Ovary (tissue), 9 donors: ENCODE measurements around the gene FAM81B. TPM values are rescaled to one million over a fixed set of nuclear protein-coding genes. Genes with fewer than 3 reads are reported as not detected.

Experiments
- DNase-seq, 5 donors: peaks; one replicate each; pipeline ENCODE4 v3.0.0-alpha.2; 2019 to 2020
- H3K27ac ChIP-seq, 2 donors: fragments of 200-600 bp; one replicate each; pipeline versions ENCODE4 v1.5.1 to v1.8.0; 2019 to 2022
- H3K27me3 ChIP-seq: fragments of 200-600 bp; one replicate; pipeline ENCODE4 v1.8.0; 2022
- H3K36me3 ChIP-seq: fragments of 200-600 bp; sonication (generic); one replicate; pipeline ENCODE4 v1.5.1; 2019
- H3K4me1 ChIP-seq: one replicate; pipeline ENCODE4 v1.8.1; 2013; ENCODE audit warnings: mild to moderate bottlenecking, moderate library complexity; ENCODE audit not compliant: insufficient read depth
- H3K4me3 ChIP-seq: fragments of 200-600 bp; sonication (generic); one replicate; pipeline ENCODE4 v1.5.1; 2017
- H3K9me3 ChIP-seq, 2 donors: fragments of 200-600 bp in 1 of 2; sonication (generic) in 1 of 2; one replicate each; pipeline versions ENCODE4 v1.5.1 to v1.8.1; 2013 to 2019; ENCODE audit warnings: mild to moderate bottlenecking in 1 of 2, moderate library complexity in 1 of 2
- EP300 ChIP-seq: sonication (generic); formaldehyde crosslinking; IDR thresholded peaks from one replicate; pipeline ENCODE4 v1.6.1; 2017; ENCODE audit warnings: antibody characterized with exemption
- POLR2A ChIP-seq: fragments of 450-650 bp; IDR thresholded peaks from one replicate; pipeline ENCODE4 v1.6.1; 2017; ENCODE audit warnings: antibody characterized with exemption, mild to moderate bottlenecking, moderate library complexity
- WGBS, 3 donors: extraction: QIAGEN DNeasy Blood & Tissue Kit in 1 of 3; methylation state at CpG; one replicate each; pipeline versions ENCODE4 v1.1.5 to v1.1.7; 2013 to 2017; 5-methylcytosine and 5-hydroxymethylcytosine counted together
- intact Hi-C, 4 donors: fragments of 100-400 bp; cut with DNase I; formaldehyde crosslinking; loops; one replicate each; pipeline versions ENCODE4 v1.11.0 to v1.15.1; 2022 to 2023
- polyA plus RNA-seq, 2 donors: library from polyadenylated mRNA; stranded (reverse); fragments of 200-250 nt in 1 of 2; fragments of 350-450 nt in 1 of 2; fragmentation: Illumina TruSeq in 1 of 2; extraction: RNeasy Lipid Tissue Mini Kit (QIAGEN cat#74804) in 1 of 2; gene quantifications; one replicate each; pipeline ENCODE4 v1.2.3, GENCODE V29; 2013 to 2014
- total RNA-seq, 7 donors: library from RNA; depleted of rRNA in 2 of 7; stranded (reverse); fragments of >200 nt in 2 of 7; fragmentation: NEBNext Ultra II Directional in 3 of 7; extraction: Animal tissue kit (Norgen Biotek cat#: 25700) in 3 of 7; gene quantifications; one replicate each; pipeline versions ENCODE4 v1.1.0 to v1.2.4, GENCODE V29; 2016 to 2023
- TF ChIP-seq, protein P1 (sequence below), 3 donors: fragments of 450-650 bp in 2 of 3; fragments of 200-600 bp in 1 of 3; IDR thresholded peaks; one replicate each; pipeline versions ENCODE4 v1.5.1 to v1.8.0; 2016 to 2022; ENCODE audit warnings: antibody characterized with exemption in 3 of 3, mild to moderate bottlenecking in 1 of 3
- donor health status: DM: no; HTN: no; CAD: no; lungs with moderate emphysema.
- donor health status: DM: no; HTN: no; CAD: no.
- donor health status: Bipolar disorder and iron deficiency.
- donor health status: DM: yes; HTN: yes; CAD: no.
- donor health status: DM: no; HTN: no; CAD: no.
- donor health status: DM: yes; HTN: yes; CAD: no.

FAM81B gene
- total and polyA plus RNA-seq, 9 donors, result 0.36 to 20.8 (median 2.3) TPM; not detected in 3

- no peaks in the 10 kb centered on the region for H3K27me3 ChIP-seq
- no peak overlapping the region for H3K27ac ChIP-seq
- no peak overlapping the region for H3K4me3 ChIP-seq
Observed at GRCh38 chr5:95448789-95449188, 57.6 kb downstream of the FAM81B start.

DNA sequence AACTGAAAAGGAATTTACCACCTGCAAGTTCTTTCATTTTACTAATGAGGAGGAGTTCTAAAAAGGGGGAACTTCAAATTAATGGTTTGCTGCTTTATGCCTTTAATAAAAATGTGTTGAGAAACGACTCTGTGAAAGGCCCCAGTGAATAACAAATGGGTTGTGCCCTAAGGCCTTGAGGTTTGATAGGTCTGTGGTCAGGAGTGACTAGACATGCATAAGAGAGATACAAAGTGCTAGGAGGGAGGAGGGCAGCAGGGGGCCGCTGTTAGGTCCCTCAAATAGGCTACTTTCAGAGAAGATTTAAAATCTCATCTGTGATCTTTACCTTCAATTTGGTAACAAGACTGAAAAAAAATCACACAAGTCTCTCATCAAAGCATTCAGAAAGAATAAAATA, 58.3 kb downstream of the FAM81B start:
- Histone ChIP-seq H3K4me3 (no peak overlapping the region), H3K27me3 (no peaks in the 10 kb centered on the region), H3K9me3 (no peaks in the 10 kb centered on the region), H3K4me1 (no peaks in the 10 kb centered on the region), H3K27ac (no peak overlapping the region), H3K36me3 (no peaks in the 10 kb centered on the region)
- 55 to 63% (median 58%) methylated on average over 2 of the region's 2 CpGs for WGBS, 3 donors
- TF ChIP-seq POLR2A, result no peak
- TF ChIP-seq, protein P1, sequence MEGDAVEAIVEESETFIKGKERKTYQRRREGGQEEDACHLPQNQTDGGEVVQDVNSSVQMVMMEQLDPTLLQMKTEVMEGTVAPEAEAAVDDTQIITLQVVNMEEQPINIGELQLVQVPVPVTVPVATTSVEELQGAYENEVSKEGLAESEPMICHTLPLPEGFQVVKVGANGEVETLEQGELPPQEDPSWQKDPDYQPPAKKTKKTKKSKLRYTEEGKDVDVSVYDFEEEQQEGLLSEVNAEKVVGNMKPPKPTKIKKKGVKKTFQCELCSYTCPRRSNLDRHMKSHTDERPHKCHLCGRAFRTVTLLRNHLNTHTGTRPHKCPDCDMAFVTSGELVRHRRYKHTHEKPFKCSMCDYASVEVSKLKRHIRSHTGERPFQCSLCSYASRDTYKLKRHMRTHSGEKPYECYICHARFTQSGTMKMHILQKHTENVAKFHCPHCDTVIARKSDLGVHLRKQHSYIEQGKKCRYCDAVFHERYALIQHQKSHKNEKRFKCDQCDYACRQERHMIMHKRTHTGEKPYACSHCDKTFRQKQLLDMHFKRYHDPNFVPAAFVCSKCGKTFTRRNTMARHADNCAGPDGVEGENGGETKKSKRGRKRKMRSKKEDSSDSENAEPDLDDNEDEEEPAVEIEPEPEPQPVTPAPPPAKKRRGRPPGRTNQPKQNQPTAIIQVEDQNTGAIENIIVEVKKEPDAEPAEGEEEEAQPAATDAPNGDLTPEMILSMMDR (IDR thresholded peaks at IDR 0.05), result no peak
- TF ChIP-seq EP300, result no peak
- intact Hi-C loops, result no loop called here
- DNase-seq, result no peak

More at GRCh38 chr5:95448789-95449188, 57.6 kb downstream of the FAM81B start:
- H3K36me3 ChIP-seq, result no peaks in the 10 kb centered on the region
- no peaks in the 10 kb centered on the region for H3K4me1 ChIP-seq
- TF ChIP-seq EP300 (no peak), POLR2A (no peak)
- TF ChIP-seq, protein P1 (IDR thresholded peaks at IDR 0.05), result no peak
- intact Hi-C loops, result no loop called here
- no peaks in the 10 kb centered on the region for H3K9me3 ChIP-seq
- DNase-seq, result no peak

DNA sequence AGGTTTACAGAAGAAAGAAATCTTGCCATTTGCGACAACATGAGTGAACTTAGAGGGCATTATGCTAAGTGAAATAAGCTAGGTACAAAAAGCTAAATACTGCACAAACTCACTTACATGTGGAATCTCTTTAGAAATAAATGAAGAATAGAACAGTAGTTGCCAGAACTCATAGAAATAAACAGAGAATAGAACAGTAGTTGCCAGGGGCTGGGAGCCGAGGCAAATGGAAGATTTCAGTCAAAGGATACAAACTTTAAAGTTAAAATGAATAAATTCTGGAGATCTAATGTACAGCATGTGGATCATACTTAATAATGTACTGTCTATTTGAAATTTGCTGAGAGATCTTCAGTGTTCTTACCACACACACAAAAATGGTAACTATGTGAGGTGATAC, 63.4 kb downstream of the FAM81B start:
- TF ChIP-seq POLR2A (no peak), EP300 (no peak)
- TF ChIP-seq, protein P1 (IDR thresholded peaks at IDR 0.05), result no peak
- no peaks in the 10 kb centered on the region for H3K36me3 ChIP-seq
- 67 to 92% (median 87%) methylated on average over 2 of the region's 2 CpGs for WGBS, 3 donors

DNA sequence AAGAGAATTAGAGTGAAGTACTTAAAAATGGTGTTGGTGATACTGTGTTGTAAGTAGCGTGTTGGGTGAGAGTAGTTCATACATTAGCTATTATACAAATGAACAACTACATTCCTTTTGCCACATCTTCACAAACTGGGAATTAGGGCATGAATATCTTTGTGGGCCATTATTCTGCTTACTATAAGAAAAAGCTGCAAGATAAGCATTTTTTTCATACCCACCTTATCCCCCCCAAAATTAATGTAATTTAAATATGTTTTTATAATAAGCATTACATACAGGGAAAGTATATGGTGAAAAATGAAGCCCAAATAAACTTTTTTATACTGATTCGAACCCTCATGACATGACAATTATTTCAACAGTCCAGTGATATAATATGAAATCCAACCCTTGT, 69.5 kb downstream of the FAM81B start:
- DNase-seq, result no peak
- no peaks in the 10 kb centered on the region for H3K27me3 ChIP-seq
- TF ChIP-seq POLR2A, result no peak
- TF ChIP-seq, protein P1 (IDR thresholded peaks at IDR 0.05), result no peak
- TF ChIP-seq EP300, result no peak
- intact Hi-C loops, result no loop called here
- no peak overlapping the region for H3K27ac ChIP-seq
- H3K9me3 ChIP-seq, result no peaks in the 10 kb centered on the region
- no peak overlapping the region for H3K4me3 ChIP-seq
- 95 to 97% (median 97%) methylated on average over 2 of the region's 2 CpGs for WGBS, 3 donors
- H3K4me1 ChIP-seq, result no peaks in the 10 kb centered on the region
- no peaks in the 10 kb centered on the region for H3K36me3 ChIP-seq

More for the DNA sequence above, 63.4 kb downstream of the FAM81B start:
- H3K4me3 ChIP-seq, result no peak overlapping the region
- H3K27ac ChIP-seq, result no peak overlapping the region
- H3K4me1 ChIP-seq, result no peaks in the 10 kb centered on the region
- no peaks in the 10 kb centered on the region for H3K27me3 ChIP-seq
- DNase-seq, result no peak
- intact Hi-C loops, result no loop called here
- no peaks in the 10 kb centered on the region for H3K9me3 ChIP-seq
